Measurements from ENCODE around the gene FILIP1.

Gene FILIP1

DNA sequence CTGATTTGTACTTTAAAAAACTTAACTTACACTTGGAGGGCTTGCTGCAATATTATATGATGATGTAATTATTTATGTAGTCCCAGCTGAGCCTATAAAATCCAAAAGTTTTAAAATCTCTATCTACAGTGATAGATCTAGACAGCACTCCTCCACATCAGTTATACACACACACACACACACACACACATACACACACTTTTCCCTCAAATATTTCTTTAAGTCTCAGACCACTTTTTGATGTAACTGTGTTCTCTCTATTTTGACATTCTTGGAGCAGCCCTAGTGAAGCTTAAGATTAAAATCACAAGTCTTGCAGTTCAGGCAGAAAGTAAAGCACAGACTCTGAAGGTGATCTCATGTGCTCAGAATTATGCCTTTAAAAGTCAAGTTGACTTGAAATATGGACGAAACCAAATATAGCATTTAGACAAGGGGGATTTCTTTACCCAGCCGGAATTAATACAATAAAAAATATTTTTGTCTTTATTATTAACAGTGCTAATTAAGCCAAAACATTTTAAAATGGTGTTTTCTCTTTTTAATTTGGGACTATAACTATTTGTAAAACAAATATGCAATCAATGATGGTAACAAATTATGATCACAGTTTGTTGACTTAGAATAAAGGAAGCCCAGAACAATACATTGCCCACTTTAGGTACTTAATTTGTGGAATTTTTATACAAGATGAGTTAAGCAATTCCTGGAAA, 145.5 kb downstream of the FILIP1 start:
- TF ChIP-seq CTCF (IDR thresholded peaks at IDR 0.05; ENCODE audit: low read depth, low read length, missing control alignments), result no peak
- DNase-seq (ENCODE audit: low read depth), result no peak
- no peak overlapping the region for H3K4me3 ChIP-seq (ENCODE audit: low read depth, low read length)

DNA sequence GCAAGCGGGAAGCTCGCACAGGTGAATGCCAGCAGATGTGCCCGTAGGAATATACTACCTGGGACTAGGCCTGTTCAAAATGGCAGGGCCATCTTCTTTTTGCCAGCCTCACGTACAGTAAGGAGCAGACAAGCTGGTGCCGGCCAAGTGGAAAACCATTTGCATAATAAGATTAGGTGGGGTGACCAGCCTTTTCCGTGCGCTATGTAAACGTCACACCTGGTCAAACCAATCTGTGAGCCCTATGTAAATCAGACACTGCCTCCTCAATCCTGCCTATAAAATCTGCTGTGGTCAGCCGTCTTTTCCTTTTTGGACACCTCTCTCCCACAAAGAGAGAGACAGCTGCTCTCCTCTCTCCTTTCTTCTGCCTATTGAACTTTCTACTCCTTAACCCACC, 148.2 kb downstream of the FILIP1 start:
- DNase-seq (ENCODE audit: low read depth), result no peak
- no peak for TF ChIP-seq CTCF (IDR thresholded peaks at IDR 0.05; ENCODE audit: low read depth, low read length, missing control alignments)
- H3K4me3 ChIP-seq (ENCODE audit: low read depth, low read length), result no peak overlapping the region

DNA sequence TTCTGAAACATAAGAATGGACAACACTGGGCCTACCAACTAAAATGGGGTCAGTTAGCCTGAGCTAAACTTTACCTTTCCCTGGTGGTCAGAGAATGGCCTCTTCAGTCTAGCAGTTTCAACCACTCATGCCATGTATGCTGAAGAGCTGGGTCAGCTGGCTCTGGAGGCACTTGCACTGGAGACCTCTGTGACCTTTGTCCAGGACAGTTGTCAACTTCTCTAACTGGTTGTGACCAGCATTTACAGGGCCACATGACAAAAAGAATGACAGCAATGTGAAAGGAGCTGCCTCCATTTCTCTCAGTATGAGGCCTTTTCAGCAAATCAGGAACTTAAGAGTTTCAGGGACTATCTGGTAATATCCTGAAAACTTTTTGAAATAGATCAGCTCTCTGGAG, 149.1 kb downstream of the FILIP1 start:
- no peak for DNase-seq (ENCODE audit: low read depth)
- H3K4me3 ChIP-seq (ENCODE audit: low read depth, low read length), result no peak overlapping the region
- no peak for TF ChIP-seq CTCF (IDR thresholded peaks at IDR 0.05; ENCODE audit: low read depth, low read length, missing control alignments)

- TF ChIP-seq CTCF (IDR thresholded peaks at IDR 0.05; ENCODE audit: low read depth, low read length, missing control alignments), result no peak
- H3K4me3 ChIP-seq (ENCODE audit: low read depth, low read length), result no peak overlapping the region
- DNase-seq (ENCODE audit: low read depth), result no peak
These were observed 149.6 kb downstream of the FILIP1 start for GRCh38 chr6:75344021-75344420.

DNA sequence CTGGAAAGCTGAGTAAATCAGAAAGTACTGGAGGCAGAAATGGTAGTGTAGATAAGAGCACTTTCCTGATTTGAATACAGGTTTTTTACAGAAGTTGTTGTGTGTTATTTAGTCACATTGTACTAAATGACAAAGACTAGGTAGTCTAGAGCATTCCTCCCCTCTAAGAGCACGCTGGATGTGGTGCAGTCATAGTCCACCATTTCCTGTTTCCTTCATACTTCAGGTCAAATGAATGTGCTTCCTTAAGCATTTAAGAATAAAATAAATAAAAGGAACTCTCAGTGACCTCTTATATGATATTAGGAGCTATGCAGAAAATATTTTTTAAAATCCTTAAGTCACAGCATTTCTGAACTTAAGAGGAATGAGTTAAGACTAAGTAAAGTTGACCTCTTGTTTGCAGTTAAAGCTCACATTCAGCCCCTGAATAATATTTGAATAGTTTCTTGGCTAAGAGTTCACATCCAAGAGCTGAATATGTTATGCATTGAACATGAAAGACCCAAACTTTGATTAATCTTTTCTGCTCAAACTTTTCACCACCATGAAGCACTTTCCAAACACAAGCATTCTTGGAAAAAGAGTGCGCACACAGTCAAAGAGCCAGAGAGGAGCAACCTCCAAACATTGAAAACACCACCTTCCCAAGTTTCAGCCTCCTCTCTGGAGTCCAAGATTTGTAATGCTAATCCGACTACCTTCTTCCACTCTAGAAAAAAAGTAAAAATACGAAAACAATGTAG, 155.6 kb downstream of the FILIP1 start:
- no peak for DNase-seq (ENCODE audit: low read depth)
- no peak for TF ChIP-seq CTCF (IDR thresholded peaks at IDR 0.05; ENCODE audit: low read depth, low read length, missing control alignments)

GRCh38 chr6:75334266-75335040, 159.1 kb downstream of the FILIP1 start:
- no peak overlapping the region for H3K4me3 ChIP-seq (ENCODE audit: low read depth, low read length)
- no peak for DNase-seq (ENCODE audit: low read depth)

More for the DNA sequence above, 155.6 kb downstream of the FILIP1 start:
- no peak overlapping the region for H3K4me3 ChIP-seq (ENCODE audit: low read depth, low read length)

More at GRCh38 chr6:75334266-75335040, 159.1 kb downstream of the FILIP1 start:
- TF ChIP-seq CTCF (IDR thresholded peaks at IDR 0.05; ENCODE audit: low read depth, low read length, missing control alignments), result no peak

Measured in GM12864 (cell line).